H1 (cell line): ENCODE results near the gene FGD4.

Experiments
- CTCF ChIP-seq, 3 experiments: IDR thresholded peaks; 1 replicate in 2 of 3; 2 replicates in 1 of 3; pipeline versions ENCODE4 v1.5.1 to v1.6.1; 2011; ENCODE audit warnings: low read length in 3 of 3, mild to moderate bottlenecking in 3 of 3, inconsistent platforms in 2 of 3, low read depth in 1 of 3, moderate library complexity in 1 of 3; ENCODE audit not compliant: insufficient read depth in 1 of 3; ENCODE audit errors: control extremely low read depth in 1 of 3
- SAP30 ChIP-seq: fragments of 300-600 bp; sonication (generic); IDR thresholded peaks from 2 replicates; pipeline ENCODE4 v1.7.1; 2012; ENCODE audit warnings: low read length, moderate library complexity, mild to moderate bottlenecking, inconsistent platforms; ENCODE audit not compliant: insufficient read depth, insufficient replicate concordance
- SRF ChIP-seq: IDR thresholded peaks from 2 replicates; pipeline ENCODE4 v1.6.1; 2011; ENCODE audit warnings: mild to moderate bottlenecking, low read depth, low read length, moderate library complexity

- TF ChIP-seq CTCF (IDR thresholded peaks at IDR 0.05; ENCODE audit: control extremely low read depth in 1 of 3, insufficient read depth in 1 of 3, low read depth in 1 of 3, low read length in 3 of 3): no peak
- no peak for TF ChIP-seq SRF
- no peak for TF ChIP-seq SAP30
These were observed 195.9 kb downstream of the FGD4 start for GRCh38 chr12:32595251-32595650.
